ENCODE results near the gene DDN.

DDN gene

DNA sequence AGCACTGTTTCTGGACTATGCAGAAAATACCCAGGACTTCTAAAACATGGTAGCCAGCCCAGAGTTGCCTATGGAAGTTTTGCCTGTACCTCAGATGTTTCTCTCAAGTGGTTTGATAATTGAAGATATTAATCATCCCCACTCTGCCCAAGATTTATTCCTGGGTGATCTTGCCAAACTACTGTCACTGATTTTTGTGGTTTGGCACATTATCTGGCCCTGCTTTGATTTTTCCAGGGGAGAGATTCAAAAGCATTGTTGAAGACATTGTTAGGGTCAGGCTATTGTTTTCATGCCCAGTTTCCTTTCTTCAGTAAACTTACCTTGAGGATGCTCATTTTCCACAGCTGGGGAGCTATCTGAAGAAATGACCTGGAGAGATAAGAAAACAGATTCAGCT, 13.6 kb upstream of the DDN start:
- no peak for DNase-seq

DNA sequence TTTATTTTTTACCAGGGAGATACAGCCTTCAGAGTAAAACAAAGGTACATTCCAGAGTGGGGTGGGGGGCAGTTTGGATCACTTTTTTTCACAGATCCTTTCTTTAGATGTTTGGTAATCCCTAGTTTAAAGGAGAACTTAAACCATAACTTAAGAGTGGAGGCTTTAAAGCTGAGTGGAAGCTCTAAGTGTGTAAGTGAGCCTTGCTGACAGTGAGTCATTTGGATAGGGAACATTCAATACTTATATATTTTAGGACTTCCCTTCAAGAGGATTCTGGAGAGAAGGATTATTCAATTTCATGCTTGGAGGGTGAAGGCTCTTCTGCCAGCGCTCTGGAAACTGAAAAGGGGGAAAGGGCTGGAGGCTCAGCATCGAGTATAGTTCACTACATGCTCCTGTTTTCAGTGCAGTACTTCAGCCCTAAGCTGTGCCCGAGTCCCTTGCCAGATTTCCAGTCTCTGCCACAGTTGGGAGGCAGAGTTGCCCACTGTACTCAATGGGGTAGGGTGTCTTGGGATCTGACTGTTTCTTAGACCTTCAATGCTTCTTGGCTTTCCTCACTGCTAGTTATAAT, 11.0 kb upstream of the DDN start:
- DNase-seq, result no peak

DNA sequence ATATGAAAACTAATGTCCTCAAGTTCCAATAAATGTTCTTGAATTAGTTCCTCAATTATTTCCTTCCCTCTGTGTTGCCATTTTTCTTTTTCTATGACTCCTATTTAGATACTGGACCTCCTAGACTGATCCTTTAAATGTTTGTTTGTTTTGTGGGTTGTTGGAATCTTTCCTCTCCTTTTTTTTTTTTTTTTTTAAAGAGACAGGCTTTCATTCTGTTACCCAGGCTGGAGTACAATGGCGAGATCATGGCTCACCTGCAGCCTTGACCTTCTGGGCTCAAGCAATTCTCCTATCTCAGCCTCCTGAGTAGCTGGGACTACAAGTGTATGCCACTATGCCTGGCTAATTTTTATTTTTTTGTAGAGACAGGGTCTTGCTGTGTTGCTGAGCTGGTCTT, 9.8 kb upstream of the DDN start:
- no peak for DNase-seq

DNA sequence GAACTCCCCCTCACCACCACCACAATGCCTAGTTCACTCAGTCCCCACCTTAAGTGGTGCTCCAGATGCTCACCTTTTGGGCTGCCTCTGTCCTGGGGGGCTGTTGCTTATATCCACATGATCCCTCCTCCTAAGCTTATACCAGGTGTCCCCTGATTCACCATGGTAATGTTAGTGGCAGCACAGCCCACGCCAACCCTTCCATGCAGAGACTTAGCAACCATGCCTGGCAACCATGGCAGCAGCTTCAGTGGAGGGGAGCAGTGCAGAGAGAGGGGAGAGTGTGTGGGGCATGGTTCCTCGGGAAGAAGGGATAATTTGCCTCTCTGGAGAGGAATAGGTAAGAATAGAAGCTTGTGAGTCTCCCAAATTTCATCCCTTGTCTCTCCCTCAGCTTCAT, 1.2 kb upstream of the DDN start:
- DNase-seq, result no peak

DNA sequence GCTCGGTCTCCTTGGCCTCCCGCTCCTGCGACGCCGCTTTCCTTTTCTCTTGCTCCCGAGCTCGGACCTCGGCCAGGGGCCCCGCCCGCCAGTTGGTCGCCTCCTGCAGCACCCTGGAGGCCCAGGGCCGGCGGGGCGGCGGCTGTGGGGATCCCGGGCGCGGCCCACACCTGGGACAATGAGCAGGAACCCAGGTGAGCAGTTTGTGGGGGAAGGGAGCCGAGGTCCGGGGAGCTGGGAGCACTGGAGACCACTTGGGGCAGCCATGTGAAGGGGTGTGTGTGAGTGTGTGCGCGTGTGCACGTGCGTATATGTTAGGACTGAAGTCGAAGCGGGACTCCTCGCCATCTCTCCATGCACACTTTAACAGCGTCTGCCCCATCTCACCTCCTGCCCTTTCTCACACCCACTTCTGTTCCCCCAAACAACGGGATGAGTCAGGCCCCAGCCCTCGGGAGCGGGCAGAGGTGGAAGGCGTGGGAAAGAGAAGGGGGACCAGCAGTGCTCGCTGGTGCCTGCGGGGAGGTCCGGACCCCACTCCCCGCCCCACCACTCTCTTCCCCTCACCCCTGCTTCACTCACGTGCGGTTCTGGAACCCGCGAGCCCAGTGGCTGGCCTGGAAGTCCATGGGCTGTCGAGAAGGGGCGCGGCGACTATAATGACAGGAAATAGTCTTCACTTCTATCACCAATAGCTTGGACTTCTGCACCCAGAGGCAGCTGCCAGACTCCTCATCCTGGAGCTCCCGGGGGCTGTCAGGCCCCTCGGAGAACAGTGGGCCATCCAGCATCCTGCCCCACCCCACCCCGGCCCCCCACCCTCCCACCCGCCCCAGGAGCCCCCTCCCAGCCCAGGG, 450 bp downstream of the DDN start:
- no peak for DNase-seq

DNA sequence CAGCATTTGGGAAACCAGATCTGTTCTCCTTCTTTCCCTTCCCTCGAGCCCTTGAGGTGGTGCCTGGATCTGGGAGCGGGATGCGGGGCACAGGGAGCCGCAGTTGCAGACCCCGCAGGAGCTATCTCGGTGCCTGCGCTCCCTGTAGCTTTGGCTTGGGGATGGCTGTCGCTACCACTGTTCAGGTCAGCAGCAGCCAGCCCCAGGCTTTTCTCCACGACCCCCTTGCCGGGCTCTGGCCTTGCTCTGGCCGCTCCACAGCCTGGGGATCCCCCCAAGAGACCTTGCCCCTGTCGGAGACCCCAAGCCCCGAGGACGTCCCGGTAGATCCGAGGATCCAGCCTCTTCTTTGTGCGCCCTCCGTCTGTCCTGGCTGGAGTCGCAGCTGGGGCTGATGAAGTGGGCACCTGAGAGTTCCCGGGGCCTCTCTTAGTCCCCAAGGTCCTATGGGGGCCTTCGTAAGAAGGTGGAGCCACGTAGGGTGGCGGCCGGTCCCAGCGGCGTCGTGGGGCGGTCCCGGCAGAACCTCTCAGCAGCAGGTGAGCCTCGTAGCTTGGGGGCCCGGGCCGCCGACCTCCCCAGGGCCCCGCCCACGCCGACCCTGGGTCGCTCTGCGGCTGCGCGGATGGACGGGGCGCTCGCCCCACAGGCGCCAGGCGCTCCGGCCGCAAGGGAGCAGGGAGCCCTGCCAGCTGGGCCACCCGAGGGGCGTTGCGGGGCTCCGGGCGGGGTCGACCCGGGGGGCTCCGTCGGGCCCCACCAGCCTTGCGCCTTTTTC, 1.3 kb downstream of the DDN start:
- DNase-seq, result peak in 1 of 2 donors; percentile 19

DNA sequence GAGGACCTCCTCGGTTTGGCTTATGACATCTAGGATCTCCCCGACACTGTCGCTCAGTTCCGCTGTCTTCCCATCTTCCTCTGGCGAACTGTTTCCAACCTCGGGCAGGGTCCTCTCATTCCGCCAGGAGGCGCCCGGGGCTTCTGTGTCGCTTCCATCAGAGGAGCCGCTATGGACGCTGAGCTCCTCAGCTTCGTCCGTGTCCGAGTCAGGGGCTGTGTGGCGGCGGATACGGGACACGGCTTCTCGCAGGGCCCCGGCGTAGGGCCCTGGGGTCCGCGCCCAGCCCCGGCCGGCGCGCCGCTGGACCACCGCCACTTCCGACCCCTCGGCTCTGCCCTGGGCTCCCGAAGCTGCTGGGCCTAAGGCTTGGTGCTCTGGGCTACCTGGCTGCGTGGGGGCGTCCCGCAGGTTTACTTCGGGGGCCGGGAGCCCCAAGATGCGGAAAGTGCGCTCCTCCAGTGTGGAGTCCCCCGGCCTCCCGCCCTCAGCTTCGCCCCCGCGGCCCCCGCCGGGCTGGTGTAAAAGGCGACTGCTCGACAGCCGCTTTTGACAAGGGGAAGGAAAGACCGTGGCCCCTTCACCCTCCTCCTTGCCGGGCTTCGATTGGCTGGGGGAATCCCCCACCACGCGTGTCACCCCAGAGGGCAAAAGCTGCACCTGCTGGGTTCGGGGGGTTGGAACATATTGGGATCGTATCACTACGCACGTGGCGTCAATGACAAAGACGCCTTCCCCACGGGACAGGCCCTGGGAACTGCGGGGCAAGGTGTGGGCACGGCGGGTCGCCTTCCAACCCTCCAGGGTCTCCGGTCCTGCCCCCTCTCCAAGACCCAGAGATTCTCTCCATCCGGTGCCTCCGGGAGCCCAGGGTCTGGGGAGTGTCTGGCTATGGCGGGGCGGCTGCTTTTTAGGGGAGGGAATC, 2.1 kb downstream of the DDN start:
- DNase-seq, result peak in 1 of 2 donors; percentile 62

DNA sequence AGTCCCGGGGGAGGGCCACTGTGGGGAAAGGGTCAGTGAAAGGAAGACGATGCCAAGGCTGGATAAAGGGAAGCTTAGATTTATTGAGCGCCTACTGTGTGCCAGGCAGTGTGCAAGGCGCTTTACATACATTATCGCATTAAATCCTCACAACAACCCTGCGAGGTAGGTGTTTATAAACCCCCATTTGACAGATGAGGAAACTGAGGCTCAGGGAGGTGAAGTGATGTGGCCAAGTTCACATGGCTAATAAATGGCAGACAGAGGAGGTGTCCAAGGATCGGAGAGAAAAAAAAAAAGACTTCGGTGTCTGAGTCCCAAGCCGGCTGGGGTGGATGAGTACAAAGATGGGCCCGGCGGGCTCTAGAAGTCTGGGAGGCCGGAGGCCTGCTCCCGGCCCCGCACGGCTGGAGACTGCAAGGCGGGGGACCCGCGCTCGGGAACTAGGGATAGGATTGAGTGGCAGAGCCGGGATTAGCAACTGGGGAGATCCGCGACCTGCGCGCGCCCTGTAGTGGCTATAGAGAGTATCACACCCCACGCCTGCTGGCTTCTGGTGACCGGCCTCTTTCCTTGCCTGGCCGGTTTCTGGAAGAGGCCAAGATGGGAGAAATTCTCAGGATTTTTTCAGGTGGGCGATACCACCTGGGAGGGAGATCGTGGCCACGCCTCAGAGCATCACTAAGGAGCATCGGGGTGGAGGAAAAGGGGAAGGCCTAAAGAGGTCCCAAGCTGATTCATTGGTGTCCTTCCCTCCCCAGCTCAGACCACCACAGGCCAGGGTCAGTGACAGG, 3.9 kb downstream of the DDN start:
- peak in 1 of 2 donors; percentile 51 for DNase-seq

DNA sequence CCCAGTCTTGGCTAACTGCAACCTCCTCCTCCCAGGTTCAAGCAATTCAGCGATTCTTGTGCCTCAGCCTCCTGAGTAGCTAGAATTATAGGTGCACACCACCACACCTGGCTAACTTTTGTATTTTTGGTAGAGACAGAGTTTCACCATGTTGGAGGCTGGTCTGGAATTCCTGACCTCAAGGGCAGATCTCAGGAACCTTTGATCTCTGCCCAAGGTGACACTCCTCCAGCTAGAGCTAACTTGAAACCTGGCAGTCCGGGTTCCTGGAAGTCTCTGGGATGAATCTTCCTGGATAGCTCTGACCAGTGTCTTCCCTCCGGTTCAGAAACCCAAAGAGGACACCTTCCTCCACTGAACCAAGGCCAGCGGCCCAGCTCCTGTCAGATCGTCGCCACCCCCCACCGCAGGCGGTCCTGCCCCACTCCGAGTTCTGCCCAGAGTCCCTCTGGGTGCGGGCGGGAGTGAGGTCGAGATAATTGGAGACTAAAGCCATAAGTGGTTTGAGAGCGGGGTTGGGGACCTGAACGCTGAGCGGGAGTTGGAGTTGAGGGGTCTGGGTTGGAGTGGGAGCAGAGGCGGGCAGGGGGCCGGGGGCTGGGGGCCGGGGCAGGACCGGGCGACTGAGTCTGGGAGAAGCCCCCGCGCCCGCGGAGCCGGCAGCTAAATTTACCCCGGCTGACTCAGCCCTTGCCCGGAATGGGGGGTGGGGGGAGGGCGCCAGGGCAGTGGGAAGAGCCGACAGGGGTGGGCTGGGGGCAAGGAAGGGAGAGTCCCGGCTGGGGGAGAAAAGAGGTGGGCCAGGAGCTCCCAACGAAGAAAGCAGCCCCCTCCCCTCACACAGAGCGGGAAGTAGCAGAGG, 4.7 kb downstream of the DDN start:
- DNase-seq, result no peak

DNA sequence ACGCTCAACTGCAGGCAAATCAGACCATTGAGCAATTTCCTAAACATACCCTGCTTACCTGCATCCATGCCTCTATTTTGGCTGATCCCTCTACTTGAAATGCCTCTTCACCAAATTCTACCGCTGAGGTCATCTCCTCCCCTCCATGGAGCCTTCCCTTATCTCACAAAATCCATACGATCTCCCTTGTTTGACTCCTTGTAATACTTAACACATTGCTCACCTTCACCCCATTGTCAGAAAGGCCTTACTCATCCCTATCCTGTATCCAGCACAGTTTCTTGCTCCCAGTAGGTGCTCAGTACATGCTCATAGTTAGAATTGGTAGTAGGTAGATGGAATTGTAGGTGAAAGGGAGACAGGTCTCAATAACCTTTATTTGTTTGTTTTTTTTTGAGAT, 5.4 kb downstream of the DDN start:
- no peak for DNase-seq

DNA sequence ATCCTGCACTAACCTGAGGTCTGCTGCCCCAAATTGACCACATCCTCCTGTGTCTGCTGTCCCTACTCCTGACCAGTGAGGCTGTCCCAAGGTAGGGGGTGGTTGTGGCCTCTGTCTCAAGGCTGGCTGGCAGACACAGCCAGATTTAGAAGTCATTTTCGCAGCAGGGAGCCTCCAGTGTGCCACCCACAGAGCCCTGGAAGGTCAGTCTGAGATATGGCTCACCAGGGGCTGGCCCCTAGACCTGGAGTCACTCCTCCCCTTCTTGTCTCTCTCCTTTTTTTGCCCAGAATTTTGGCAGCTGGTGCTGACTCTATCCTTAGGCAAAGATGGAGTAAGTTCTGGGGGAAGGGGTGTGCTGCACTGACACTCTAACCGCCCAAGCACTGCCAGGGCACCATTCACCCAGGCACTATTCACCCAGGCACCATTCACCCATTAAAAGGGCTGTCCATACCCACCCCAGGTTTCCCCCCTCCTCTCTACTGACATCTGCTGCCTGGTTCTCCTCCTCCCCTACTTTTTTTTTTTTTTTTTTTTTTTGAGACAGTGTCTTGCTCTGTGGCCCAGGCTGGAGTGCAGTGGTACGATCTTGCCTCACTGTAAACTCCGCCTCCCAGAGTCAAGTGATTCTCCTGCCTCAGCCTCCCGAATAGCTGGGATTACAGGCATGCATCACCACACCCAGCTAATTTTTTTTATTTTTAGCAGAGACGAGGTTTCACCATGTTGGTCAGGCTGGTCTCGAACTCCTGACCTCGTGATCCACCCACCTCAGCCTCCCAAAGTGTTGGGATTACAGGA, 7.7 kb downstream of the DDN start:
- DNase-seq, result no peak

DNA sequence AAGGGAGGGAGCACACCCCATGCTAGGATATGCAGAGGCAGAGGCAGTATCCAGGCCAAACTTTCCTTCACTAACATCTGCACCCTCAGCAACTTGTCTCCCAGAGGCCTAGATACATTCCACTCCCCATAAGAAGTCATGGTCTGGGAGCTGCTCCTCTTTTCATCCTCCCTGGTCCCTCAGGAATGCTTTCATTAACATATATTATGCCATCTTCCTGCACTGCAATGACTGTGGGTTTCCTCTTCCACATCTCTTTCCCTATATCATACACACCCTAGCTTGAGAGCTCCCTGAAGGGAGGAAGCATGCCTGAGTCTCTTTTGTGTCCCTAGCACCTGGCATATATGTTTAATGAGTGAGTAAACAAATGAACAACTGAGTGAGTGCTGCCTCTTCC, 8.6 kb downstream of the DDN start:
- no peak for DNase-seq

DNA sequence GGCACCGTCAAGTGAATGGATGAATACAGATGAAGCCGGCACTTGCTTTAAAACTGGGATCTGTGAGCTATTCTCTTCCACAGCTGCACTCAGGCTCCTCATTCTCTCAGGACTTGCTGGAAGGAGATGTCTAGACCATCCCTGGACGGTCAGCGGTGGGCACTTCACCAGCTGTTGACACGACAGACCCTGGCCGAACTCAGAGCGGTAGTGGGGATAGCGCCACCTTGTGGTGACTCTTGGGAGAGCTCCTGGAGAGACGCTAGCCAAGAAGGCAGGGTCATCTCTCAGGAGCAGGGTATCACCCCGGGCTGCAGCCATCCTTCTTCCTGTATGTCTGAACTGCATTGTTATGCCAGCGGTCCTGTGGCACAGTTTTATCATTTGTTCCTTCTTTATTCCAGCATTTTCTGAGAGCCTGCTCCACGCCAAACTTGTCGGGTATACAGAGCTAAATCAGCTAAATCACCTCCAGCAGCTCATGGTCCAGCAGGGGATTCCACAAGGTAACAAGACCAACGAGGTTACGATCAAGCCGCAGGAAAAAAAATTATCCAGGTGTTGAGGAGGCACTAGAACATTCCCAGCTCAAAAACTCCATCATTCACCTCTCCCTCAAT, 11.0 kb downstream of the DDN start:
- DNase-seq, result peak; percentile 82 to 86

DNA sequence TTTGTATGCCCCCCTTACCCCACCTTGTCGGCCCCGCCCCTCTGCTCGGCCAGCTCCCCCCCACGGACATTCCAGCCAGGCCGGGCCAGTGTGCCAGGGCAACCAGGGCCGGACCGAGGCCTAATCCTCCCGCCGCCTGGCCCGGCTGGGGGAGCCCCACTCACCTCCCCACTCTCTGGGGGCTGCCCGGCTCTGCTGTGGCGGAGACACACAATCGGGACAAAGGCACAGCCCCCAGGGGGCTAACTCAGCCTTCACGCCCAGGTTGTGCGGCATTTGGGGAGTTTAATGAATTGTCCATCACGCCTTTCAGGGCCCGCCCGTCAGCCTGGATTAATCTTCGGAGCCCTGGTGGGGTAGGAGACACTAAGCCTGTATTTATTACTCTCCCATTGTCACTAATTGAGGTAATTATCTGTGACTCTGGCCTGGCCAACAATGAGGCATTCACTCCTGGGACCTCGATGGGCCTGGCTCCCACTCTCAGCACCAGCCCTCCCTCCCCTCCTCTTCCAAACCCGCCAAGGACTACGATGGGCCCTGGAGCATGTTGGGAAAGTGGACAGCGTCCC, 12.4 kb downstream of the DDN start:
- no peak for DNase-seq

DNA sequence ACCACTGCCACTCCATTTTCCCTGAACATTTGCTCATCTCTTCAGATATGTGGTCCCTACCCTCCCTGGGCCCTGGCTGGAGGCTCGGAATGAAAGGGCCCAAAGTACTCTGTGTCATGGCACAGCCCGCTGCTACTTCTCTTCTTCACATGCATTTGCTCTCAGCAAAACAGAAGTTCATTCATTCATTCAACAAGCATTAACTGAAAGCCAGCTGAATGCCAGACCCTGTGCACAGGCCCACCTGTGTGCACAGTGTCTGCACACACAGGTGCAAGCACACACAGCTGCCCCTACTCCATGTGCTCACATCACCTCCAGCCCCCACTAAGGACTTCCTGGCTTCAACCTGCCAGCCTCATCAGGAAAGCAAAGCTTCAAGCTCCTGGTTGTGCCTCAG, 13.3 kb downstream of the DDN start:
- no peak for DNase-seq

DNA sequence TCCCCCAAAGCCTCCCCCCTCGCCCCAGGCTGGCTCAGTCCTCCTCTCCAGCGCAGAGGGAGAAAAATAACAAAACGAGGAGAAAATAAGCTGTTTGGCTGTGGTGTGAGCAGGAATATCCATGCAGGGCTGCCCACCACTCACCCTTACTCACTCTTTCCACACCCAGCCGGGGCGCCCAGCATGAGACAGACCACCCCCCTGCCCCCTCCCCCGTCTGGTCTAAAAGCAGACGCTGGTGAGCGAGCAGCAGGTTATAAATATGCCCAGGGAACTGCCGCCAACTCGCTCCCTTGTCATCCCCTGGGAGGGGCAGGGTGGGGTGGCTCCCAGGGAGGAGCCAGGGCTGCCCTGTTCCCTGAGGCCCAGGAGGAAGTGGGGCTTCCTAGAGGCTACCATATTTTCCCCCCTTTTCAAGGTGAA, 13.7 kb downstream of the DDN start:
- no peak for DNase-seq

DNA sequence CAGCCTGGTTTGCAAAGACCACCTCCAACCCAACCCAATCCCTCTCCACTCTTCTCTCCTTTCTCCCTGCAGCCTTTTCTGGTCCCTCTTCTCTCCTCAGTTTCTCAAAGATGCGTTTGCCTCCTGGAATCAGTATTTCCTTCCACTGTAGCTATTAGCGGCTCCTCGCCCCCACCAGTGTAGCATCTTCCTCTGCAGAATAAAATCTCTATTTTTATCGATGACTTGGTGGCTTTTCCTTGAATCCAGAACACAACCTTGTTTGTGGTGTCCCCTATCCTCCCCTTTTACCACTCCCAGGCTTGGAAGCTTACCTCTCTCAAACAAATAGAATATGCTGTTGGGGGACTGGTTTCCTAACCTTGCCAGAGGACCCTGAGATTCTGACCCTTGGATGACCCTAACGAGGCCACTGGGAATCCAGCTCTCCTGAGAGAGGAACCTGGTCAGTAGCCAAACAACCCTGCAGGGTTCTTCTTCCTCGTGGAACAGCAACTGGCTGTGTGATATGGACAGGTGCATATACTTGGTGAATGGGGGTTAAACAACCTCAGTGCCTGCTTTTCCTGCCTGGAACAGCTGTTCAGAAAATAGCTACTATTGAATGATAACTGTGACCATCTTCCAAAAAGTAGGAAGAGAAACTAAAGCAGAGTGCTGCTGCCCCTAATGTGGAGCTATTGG, 16.6 kb downstream of the DDN start:
- DNase-seq, result no peak

DNA sequence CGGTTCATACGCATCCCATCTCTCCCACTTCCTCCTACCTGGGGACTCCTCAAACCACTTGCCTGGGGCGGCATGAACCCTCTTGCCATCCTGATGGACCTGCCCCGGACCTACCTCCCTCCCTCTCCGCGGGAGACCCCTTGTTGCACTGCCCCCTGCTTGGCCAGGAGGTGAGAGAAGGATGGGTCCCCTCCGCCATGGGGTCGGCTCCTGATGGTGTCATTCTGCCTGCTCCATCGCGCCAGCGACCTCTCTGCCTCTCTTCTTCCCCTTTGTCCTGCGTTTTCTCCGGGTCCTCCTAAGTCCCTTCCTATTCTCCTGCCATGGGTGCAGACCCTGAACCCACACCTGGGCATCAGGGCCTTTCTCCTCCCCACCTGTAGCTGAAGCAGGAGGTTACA, 17.4 kb downstream of the DDN start:
- no peak for DNase-seq

Measured in stimulated activated CD4-positive, alpha-beta T cell treated with anti-CD3 and anti-CD28 coated beads, Interleukin-2, amount 100 ng/mL, for 48 hours (primary cell).